HG03469 (cell line): ENCODE data around the gene SORCS1.
"Not testable (repeated sequence)": the region's sequence is repeated elsewhere in the genome, so short reads cannot be mapped to it uniquely, and the experiment has no call there.

ENCODE experiments used
- ATAC-seq: cut with Tn5 transposase; IDR thresholded peaks from one replicate; pipeline ENCODE4 v1.9.1; 2021; ENCODE audit warnings: mild to moderate bottlenecking, moderate library complexity, moderate number of reproducible peaks; ENCODE audit not compliant: unreplicated experiment

Gene SORCS1

DNA sequence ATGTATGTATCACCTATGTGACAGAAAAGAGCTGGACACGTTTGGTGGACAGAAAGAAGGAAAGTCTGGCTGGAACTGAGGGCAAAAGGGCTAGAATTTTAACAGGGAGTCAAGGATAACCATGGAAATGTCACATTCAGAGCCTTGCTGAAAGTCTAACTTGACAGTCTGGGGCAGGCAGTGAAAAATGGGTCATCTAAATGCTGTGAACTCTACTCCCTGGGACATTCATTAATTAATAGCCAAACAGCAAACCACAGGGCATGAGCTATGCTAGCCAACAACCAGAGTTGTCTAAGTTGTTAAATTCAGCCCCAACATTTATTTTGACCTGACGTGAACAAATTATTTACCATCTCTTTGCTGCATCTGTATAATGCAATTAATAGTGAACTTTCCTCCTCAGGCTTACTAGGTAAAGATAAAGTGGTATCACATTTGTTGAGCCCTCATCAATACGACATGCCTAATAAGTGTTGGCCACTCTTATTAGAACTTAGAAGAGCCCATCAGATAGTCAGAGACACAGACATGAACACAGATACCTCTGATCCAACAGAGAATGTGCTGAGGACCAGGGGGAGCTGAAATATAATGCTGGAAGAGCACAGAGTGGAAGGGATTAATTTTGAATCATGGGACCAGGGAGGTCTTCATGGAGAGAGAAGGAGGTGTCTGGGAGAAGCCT lies 109.9 kb downstream of the SORCS1 start:
- no peak for ATAC-seq

DNA sequence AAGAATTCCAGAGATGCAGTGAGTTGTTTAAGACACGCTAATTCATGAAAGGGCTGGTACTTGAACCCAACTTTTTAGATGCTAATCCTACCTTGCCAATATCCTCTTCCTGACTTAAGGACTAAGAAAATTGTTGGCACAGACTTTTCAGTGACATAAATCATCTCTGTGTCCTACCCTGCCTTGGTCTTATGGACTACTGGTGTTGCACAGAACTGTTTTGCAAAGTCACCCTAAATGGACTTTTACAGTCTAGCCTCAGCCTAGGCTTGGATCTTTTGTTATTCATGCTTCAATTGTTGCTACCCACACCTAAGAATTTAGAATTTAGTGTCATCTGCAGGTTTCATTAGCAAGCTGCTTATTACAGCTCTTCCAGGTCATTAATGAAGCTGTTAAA lies 112.7 kb downstream of the SORCS1 start:
- no peak for ATAC-seq

DNA sequence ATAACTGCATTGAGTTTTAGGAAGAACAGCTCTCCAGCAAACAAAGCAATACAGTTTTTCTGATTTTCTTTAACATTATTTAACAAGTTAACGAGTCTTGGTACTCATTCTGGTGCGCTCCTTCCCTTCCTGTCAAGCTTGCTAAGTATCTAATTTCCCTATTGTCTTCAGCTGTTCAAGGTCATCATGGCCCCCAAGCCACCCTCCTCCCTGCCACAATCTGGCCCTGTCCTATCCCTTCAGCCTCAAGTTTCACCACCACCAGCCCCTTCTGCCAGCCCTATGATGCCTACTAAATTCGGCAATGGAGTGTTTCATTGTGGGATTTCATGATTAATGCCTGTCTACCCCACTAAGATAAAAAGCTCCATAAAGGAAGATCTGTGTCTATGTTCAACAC lies 121.0 kb downstream of the SORCS1 start:
- no peak for ATAC-seq

DNA sequence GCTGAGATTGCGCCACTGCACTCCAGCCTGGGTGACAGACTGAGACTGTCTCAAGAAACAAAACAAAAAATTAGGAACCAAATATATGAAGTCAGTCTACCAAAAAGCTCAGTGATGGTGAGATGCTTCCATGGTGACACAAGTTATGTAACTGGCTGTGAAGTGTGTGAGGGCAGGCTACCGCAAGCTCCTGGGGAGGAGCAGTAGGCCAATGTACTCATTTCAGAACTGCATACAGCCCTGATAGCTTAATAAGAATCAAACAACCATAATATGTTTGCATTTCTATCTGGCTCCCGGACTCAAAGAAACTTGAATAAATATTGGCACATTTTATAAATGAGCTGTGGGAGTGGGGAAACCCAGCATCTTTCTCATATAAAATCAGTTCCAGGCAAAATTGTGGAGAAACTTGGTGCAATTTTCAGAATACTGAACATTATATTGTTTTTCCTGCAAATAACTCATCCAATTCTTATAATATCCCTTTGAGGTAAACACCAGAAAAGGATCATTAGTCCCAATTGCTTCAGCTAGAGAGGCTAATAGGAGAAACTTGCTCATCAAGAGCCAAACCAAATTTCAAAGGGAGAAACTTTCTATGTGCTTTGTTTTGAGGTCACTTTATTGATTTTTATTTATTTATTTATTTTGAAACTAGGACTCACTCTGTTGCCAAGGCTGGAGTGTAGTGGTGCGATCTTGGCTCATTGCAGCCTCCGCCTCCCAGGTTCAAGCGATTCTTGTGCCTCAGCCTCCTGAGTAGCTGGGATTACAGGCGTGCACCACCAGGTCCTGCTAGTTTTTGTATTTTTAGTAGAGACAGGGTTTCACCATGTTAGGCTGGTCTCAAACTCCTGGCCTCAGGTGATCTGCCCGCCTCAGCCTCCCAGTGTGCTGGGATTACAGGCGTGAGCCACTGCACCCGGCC lies 127.0 kb downstream of the SORCS1 start:
- ATAC-seq, result no peak

DNA sequence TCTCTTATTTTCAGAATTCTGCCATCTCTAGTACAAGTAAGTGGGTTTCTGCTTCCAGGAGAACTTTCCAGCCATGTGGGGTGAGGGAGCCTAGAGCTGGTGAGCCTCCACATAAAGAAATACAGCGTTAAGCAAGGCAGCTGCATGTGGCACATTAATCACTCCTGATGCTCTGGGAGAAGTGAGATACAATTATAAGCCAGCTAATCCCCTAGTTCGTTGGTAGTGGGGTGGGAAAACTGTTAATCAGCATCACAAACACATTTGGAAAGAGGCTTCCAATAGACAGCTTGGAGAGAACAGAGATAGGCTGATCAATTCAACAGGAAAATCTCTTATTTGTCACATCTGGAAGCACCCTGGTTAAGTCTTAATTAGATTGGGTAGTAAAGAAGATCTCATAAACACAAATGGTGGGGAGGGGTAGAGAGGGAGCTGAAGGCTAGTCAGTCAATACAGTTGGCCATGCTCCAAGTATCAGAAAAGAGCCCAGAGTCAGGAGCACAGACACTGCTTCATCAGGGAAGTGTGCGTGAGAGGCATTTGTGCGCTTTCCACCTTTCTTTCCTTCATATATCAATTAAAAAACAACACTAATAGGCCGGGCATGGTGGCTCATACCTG lies 130.6 kb downstream of the SORCS1 start:
- no peak for ATAC-seq

DNA sequence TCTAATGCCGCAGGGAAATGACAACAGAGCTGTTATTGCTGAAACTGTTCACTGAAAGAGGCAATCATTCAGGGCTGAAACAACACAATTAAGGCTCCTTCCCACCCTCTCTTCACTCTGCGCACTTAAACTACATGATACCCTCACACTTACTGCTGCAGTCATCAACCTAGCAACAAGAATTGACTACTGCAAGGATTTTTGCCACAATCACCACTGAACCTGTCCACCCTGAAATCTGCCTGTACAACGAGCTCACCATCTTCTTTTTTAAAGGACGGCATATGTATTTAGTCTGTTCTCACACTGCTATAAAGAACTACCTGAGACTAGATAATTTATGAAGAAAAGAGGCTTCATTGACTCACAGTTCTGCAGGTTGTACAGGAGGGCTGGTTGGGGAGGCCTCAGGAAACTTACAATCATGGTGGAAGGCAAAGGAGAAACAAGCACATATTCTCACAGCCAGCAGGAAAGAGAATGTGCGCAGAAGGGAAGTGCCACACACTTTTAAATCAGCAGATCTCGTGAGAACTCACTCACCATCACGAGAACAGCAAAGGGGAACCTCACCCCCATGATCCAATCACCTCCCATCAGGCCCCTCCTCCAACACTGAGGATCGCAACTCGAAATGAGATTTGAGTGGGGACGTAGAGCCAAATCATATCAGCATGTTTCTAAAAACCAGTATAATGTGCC lies 131.7 kb downstream of the SORCS1 start:
- no peak for ATAC-seq

DNA sequence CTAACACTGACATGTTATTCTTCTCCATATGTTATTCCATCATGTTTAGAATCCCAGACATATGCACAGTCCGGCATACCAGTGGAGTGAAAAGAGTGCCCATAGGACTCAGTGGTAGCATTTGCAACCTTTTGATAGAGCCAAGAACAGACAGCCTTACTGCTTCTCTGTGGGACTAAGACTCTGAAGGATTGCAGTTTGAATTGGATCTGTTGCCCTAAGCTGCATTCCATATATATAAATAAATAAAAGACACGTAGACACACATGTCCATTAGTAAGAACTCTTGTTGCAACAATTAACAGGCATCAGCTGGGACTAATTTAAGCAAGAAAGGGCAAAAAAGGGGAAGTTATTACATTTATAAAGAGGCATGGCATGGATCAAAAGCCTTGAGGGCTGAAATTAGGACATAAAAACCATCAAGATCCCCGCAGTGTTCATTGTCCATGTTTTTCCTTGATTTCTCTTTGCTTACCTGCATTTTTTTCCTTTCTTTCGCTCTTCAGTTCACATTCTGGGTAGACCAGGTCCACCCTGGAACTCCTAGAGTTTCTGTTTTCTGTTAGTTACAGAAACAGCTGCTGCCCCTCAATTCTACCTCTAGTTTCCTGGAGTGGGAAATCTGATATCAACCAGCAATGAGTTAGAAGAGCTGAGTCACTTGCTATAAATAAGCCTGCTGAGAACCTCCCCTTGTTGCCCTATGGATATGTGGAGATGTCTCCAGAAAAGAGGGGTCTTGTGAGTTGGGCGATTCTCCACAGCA lies 132.4 kb downstream of the SORCS1 start:
- no peak for ATAC-seq

DNA sequence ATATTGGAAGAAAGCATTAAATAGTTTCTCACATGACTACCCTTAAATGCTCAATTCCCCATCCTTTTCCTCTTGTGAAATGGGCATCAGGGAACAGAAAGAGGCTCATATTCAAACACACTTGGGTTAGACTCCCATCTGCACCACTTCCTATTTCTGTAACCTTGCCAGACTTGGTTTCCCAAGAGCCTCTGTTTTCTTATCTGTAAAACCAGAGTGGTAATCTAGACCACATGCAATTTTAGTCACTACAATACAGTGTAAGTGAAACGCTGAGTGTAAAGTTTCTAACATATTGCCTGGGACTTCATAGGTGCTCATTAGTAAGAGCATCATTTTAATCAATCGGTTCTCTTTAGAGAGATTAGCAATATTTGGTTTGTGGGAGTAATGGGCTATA lies 136.3 kb downstream of the SORCS1 start:
- ATAC-seq, result no peak

DNA sequence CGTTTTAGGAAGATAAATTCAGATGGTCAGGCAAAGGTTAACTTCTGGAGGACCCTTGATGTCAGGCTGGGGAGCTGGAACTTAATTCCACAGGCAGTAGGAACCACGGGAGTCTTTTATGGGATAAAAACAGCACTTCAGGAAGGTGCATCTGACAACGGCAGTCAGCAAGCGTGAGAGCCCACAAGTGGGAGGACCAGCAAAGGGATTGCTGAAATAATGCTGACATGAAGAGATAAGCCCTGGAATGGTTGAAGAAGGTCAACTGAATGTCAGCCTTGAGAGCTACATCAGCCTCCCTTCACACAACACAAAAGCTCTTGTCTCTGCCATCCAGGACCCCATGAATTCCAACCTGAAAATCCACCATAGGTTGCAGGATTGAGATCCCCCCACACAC lies 138.8 kb downstream of the SORCS1 start:
- no peak for ATAC-seq

DNA sequence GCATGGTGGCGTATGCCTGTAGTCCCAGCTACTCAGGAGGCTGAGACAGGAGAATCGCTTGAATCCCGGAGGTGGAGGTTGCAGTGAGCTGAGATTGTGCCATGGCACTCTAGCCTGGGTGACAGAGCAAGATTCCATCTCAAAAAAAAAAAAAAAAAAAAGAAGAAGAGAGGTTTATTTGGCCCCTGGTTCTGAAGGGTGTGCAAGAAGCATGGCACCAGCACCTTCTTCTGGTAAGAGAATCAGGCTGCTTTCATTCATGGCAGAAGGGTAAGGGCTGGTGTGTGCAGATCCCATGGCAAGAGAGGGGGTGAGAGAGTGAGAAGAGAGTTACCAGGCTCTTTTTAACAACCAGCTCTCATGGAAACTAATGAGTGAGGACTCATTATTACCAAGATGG lies 140.5 kb downstream of the SORCS1 start:
- ATAC-seq, result not testable (repeated sequence)

DNA sequence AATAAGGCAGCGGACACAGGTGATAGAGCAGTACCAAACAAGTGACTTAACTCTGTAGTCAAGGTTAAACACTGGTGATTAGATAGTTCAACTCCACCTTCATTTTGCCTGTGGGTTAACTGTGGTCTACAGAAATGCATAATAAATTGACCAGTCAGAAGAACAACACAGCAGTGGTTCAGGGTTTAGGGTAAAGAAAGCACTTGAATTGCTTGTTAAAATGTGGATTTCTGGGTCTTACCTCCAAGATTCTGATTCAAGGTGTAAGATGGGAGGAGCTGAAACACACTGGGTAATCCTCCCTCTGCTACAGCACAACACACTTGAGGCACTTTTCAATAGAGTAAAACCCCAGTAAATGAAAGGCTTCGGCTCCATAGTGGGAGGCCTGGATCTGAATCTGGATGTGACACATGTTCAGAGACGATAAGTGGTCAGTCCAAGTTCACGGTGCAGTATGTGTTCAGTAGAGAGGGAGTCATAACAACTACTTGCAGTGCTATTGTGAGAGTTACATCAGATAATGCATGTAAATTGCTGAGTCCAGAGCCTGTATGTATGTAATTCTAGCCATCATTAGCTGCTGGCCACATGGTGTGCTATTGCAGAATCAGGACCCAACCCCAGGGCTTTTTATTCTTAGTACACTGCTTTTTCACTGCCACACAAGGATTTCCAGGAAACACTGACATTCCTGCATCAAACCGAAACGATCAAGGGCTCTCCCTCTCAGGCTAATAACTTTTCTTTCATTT lies 141.7 kb downstream of the SORCS1 start:
- no peak for ATAC-seq

DNA sequence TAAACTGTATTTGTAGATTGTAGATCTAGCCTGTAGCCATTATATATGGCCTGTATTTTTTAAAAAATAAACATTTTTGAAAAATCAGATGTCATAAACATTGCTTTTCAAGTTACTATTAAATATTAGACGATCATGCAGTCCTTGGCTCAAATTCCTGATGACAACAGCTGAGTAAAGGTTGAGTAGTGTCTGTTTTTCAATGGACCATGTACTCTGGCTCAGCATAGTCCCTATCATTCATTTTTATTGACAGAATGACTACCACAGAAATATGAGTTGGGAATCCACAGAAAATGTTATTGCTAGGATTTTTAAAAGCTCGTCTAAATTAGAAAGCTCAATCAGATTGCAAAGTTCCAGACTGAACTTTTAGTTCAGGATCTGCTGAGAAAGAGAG lies 145.4 kb downstream of the SORCS1 start:
- ATAC-seq, result no peak

DNA sequence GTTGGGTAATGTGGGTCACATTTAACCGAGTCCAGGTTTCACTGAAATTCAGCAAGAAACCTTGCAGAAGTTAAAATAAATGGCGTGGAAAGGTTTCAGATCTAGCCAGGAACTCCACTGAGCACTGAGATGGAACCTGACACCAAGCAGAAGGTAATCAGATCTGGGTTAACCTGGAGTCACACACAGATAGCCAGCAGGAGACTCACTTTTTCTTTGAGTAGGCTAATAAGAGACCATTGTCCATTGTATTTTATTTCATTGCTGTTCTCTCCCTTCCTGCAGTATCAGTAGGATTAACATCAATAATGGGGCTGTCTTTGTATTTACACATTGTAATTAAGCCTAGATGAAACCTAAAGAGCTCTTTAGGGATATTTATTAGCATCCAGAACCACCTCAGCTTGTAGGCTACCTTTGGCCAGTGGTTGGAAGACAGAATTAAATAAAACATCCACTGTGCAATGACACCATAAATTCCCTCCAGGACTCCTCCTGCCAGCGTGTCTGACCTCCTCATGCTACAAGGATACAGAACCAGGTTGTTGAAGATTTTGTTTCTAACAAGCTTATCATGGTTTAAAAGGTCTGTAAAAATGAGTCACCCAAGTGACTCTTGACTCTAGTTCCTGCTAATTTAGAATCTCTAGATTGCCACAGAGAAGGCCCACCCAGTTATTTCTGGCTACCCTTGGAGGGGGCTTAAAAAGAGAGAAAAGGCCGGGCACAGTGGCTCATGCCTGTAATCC lies 151.1 kb downstream of the SORCS1 start:
- no peak for ATAC-seq

DNA sequence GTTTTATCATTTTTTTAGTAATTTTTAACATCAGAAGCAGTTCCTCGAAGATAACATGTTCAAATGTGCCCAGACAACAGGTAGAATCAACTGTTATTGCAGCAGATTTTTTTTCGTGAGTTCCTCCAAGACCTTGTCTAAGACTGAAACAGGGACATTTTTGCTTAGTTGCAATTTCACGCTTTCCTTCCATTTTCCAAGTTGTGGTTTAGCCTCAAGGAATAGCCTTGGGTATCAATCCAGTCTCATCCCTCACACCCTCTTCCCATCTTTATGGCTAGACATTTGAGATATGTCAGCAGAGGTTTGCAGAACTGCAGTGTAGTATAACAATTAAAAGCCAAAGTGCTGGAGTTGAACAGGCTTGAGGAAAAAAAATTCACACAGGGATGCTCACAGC lies 152.5 kb downstream of the SORCS1 start:
- ATAC-seq, result no peak

DNA sequence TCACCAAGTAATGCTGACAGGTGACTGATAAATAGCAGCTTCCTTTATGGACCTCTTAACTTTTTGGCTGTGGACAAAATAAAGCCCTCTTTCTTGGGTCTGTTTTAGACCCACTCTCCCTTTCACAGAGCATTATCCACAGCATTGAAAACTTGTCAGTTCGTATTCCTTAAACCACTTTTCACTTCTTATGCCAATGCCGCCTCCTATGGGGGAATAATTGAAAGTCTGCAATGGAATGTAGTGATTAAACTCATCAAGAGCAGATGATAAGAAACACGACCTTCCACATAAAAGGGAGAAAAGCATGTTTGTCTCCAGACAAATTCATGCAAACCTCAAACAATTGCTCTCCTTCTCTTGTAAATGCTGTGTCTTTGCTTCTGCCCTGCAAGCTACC lies 153.4 kb downstream of the SORCS1 start:
- ATAC-seq, result no peak

DNA sequence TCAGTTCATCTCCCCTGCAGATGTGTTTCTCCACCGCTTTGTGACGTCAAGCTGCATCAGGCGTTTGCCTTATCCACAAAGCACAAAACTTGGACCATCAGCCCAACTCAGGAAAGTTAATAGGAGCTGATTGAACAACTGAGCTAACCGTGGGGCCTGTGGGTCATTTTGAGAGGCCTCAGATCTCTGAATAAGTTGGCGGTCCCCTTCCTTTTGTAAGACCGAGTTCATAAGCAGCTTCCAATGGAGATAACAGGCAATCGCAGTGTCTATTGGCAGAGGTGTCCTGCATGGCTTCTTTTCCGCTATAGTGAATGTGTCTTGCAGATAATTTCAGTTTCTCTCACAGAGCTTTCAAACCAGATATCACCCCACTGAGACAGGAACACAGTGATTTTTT lies 154.0 kb downstream of the SORCS1 start:
- ATAC-seq, result no peak

DNA sequence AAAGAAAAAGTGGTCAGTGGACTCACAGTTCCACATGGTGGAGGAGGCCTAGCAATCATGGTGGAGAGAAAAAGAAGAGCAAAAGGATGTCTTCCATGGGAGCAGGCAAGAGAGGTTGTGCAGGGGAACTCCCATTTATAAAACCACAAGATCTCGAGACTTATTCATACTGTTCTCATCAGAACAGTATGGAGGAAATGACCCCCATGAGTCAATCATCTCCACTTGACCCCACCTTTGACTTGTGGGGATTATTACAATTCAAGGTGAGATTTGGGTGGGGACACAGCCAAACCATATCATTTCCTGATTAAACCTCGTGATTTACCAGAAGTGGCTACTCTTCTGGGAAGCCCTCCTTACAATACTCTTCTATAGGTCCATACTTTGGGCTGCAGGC lies 160.1 kb downstream of the SORCS1 start:
- ATAC-seq, result no peak

DNA sequence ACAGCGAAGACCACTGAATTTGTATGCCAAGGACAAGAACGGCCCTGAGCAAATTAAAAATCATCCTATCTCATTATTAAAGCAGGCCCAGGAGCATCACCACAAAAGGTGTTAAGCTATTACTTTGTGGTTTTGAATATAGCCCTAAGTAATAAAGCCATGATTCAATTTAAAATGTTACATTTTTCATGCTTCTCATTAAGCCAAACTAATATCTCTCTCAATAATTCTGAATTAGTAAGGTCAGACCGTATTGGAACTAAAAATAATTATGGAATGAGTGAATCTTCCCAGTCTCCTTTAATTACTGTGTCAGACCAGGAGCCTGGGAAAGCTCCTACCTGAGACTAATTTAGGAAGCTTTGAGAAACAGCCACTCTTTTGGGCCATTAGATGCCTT lies 162.4 kb downstream of the SORCS1 start:
- ATAC-seq, result no peak

DNA sequence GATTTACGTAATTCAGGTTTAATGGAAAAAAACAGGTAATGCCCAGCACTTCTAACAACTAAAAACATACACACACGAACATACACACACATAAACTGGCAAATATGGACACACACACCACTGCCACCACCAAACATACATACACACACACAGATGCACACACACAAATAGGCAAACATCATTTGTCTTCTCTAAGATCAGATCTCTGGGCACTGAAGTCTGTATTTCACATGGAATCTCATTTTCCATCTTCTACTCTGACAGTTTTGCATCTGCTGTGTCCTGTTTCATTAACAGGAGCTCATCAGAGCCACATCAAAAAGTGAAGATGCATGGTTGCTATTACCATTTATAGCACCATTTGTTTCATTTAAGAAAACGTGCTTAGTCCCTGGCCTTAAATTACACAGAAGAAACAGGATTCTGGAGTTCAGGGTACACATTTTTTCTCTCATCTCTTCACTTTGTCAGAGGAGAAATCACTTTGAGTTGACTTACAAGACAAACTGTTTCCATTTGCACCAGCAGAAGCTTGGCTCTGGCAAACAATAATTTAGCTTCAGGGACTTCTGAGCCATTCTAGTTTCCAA lies 165.3 kb downstream of the SORCS1 start:
- no peak for ATAC-seq
